ENCODE data around the gene MBD2. TPM values are rescaled to one million over a fixed set of nuclear protein-coding genes. Genes with fewer than 3 reads are reported as not detected.

MBD2 gene
- total and polyA plus RNA-seq, 8 donors, result 62.3 to 89.6 (median 76.3) TPM

DNA sequence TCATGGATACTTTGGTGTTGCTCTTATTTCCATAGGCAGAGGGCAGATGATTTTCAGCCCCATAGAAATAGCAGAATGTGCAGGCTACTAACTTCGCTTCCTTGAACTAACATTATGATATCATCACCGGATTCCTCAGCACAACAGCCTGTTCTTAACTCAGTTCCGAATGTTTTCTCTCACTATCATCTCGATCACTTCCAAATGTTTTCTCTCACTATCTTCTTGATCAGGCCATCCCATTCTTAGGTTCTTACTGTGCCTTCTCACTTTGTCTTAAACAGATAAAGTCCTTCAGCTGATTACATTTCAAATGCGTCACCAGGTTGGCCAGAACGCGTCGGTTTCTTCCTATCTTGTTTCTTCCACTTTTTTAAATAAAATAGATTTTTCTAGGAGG, 11.4 kb upstream of the MBD2 start:
- Histone ChIP-seq H3K27ac (no peak overlapping the region), H3K27me3 (no peaks in the 10 kb centered on the region), H3K36me3 (no peaks in the 10 kb centered on the region), H3K4me3 (no peak overlapping the region), H3K9me3 (no peaks in the 10 kb centered on the region), H3K4me1 (peaks cover 0 to 28% of the 10 kb centered on the region in 2 donors)
- DNase-seq, result no peak
- no peak for TF ChIP-seq CTCF (IDR thresholded peaks at IDR 0.05)
- intact Hi-C loops (cut with DNase I), result no loop called here
- no peak for ATAC-seq

GRCh38 chr18:54233747-54234146, 9.3 kb upstream of the MBD2 start:
- Histone ChIP-seq H3K9me3 (no peaks in the 10 kb centered on the region), H3K27ac (no peak overlapping the region), H3K36me3 (no peaks in the 10 kb centered on the region), H3K4me3 (no peak overlapping the region), H3K4me1 (peaks cover 0 to 8% of the 10 kb centered on the region in 2 donors), H3K27me3 (no peaks in the 10 kb centered on the region)
- DNase-seq, result no peak
- intact Hi-C loops (cut with DNase I), result no loop called here
- no peak for ATAC-seq
- TF ChIP-seq CTCF (IDR thresholded peaks at IDR 0.05), result no peak

GRCh38 chr18:54233228-54233625, 8.8 kb upstream of the MBD2 start:
- DNase-seq (no peak), ATAC-seq (no peak)
- no peaks in the 10 kb centered on the region for H3K36me3 ChIP-seq
- peaks cover 0 to 7% of the 10 kb centered on the region in 2 donors for H3K4me1 ChIP-seq
- no peak overlapping the region for H3K27ac ChIP-seq
- H3K27me3 ChIP-seq, result no peaks in the 10 kb centered on the region
- intact Hi-C loops (cut with DNase I), result no loop called here
- no peaks in the 10 kb centered on the region for H3K9me3 ChIP-seq
- no peak overlapping the region for H3K4me3 ChIP-seq
- no peak for TF ChIP-seq CTCF (IDR thresholded peaks at IDR 0.05)

- no peaks in the 10 kb centered on the region for H3K27me3 ChIP-seq
- intact Hi-C loops (cut with DNase I), result no loop called here
- DNase-seq (no peak), ATAC-seq (no peak)
- H3K27ac ChIP-seq, result no peak overlapping the region
- no peaks in the 10 kb centered on the region for H3K9me3 ChIP-seq
- H3K4me1 ChIP-seq, result peaks cover 0 to 3% of the 10 kb centered on the region in 2 donors
- H3K36me3 ChIP-seq, result no peaks in the 10 kb centered on the region
- no peak for TF ChIP-seq CTCF (IDR thresholded peaks at IDR 0.05)
- no peak overlapping the region for H3K4me3 ChIP-seq
Measured at GRCh38 chr18:54232485-54233227, 8.2 kb upstream of the MBD2 start.

- no peaks in the 10 kb centered on the region for H3K27me3 ChIP-seq
- H3K36me3 ChIP-seq, result no peaks in the 10 kb centered on the region
- no peak overlapping the region for H3K27ac ChIP-seq
- no peaks in the 10 kb centered on the region for H3K9me3 ChIP-seq
- ATAC-seq (no peak), DNase-seq (no peak)
- H3K4me1 ChIP-seq, result peaks cover 0 to 6% of the 10 kb centered on the region in 2 donors
- H3K4me3 ChIP-seq, result no peak overlapping the region
- TF ChIP-seq CTCF (IDR thresholded peaks at IDR 0.05), result no peak
- intact Hi-C loops (cut with DNase I), result no loop called here
Measured at GRCh38 chr18:54229421-54230059, 5.1 kb upstream of the MBD2 start.
